Activated naive CD4-positive, alpha-beta T cell treated with Interleukin-2 at 50 U/mL for 16 hours (primary cell): ENCODE data around the gene MYO1D.

Source experiments
- DNase-seq: peaks from one replicate; pipeline ENCODE4 v3.0.0-alpha.2; 2020

MYO1D gene

DNA sequence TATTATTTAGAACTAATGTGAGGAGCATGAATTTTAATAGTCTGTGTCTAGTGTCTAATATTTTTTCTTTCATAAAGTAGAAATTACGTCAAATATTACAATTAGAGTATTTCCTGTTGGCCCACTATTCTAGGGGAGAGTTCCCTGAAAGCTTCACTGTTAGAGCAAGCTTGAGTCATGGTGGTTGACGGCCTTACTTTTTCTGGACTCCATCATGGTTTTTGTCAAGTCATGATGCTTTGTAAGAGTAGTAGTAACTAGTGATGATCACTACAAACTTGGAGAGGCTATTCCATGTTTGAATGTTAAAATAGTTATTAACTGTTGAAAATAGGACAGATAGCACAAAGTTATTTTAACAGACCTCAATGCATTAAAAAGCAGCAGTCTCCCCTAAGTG lies 431.0 kb downstream of the MYO1D start:
- DNase-seq: no peak

DNA sequence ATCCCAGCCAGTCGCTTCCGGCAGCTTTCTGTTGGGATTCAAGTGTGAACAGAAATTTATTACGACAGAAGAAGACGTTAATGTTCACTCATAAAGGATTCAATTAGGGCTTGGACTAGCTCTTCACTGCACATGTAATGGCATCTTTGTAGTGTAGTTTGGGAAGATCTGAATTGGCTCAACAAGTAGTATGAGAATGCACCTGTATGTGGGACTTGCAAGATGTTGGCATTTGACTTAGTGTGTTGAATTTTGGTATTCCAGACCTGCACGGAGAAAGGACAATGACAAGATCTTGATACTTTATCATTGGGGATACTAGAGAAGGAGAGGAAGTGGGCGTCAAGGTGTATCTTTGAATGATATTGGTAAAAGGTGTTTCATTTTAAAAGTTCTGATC lies 431.4 kb downstream of the MYO1D start:
- DNase-seq: no peak

DNA sequence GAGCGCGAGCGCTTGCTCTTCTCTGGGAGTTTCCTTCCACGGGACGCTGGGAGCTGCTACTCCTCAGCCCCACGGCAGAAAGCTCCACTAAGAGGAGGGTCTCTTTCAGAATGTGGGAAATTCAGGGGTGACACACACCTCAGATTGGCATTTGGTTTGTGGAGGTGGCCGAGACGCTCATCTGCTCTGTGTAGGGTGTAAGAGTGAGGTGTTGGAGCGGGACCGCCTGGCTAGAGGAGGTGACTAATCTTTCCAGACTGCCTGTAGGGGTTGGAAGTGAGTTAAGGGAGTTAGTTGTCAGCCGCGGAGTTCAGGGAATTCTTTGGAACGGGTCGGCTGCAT lies 431.9 kb downstream of the MYO1D start:
- DNase-seq: peak; percentile 53

DNA sequence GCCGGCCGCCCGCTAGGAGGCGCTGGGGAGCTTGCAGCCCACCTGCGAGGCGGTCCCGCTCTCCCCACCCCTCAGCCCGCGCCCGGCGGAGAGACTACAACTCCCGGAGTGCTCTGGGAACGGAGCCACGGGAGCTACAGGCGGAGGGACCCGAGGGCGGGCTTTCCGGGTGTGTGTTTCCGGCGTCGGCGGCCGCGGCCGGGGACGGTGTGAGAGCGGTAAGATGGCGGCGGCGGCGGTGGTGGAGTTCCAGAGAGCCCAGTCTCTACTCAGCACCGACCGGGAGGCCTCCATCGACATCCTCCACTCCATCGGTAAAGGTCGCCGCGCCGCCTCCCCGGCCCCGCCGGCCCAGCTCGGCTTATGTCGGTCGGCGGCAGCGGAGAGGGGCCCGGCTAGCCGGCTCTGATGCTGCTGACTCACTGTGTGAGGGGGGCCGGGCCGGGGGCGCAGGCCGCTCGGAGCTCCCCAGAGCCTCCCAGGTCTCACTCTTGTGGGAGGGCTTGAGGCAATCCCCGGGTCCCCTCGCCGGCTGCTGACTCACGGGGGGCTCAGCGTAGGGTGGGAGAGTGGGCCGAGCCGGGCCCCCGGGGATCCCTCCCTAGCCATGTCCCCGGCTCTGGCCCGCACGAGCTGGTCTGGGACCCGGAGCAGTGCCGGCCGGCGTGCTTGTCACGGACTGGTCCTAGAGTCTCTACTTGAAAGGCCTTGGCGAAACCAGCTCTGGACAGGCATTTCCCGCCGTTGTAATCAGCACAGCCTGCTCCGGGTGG lies 432.4 kb downstream of the MYO1D start, which contains the start of gene PSMD11:
Gene PSMD11, plus strand, starts transcription at position 210 of the 773 bp plus-strand sequence. Its CDS starts 14 bp downstream, at position 224.
- peak; percentile 100 for DNase-seq

DNA sequence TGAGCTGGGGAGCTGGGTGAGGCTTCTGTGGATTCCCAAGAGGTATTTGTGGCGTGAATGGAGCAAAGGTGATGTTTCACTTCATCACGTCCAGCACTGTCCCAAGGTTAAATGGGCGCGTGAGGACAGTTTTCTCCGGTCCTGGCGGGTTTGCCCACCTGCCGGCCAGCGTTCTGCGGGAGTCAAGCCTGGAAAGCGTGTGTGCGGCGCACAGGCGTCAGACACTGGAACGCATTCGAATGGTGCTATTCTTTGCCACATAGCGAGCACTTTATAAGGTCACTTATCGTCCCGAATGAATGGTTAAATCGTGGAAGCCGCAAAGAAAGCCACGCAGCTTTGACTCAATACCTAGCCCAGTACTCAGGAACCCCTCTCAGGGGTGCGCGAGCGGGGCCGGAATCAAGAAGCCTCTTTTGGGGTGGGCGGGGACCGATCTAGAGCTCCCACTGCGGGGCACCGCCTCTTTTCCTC lies 433.1 kb downstream of the MYO1D start:
- DNase-seq: no peak
